H1 (cell line): Measurements from ENCODE around the gene OPN1MW3. TPM values are rescaled to one million over a fixed set of nuclear protein-coding genes. Genes with fewer than 3 reads are reported as not detected.
"Not testable (repeated sequence)": the region's sequence is repeated elsewhere in the genome, so short reads cannot be mapped to it uniquely, and the experiment has no call there.

Source experiments
- CTCF ChIA-PET: fragments of 300-600 bp; sonication (Branson Sonifier 250); formaldehyde crosslinking; loops from one replicate; lab custom pipeline; 2021; ENCODE audit not compliant: partially characterized antibody; lab: Charles Lee
- POLR2A ChIA-PET: fragments of 300-600 bp; sonication (Branson Sonifier 250); formaldehyde crosslinking; loops from one replicate; lab custom pipeline; 2021; ENCODE audit warnings: inconsistent platforms; ENCODE audit not compliant: partially characterized antibody; lab: Charles Lee
- DNase-seq, 2 experiments: peaks; one replicate each; pipeline versions ENCODE4 v3.0.0 to v3.0.0-alpha.2; 2010 to 2022; ENCODE audit warnings: low spot score in 2 of 2, low read depth in 1 of 2, mixed read lengths in 1 of 2
- FAIRE-seq: peaks from 2 replicates; lab custom pipeline; 2011; peaks lifted over from hg19 to GRCh38; lab: Jason Lieb, UNC
- H2AFZ ChIP-seq: 2 replicates; pipeline ENCODE4 v1.8.1; 2012; ENCODE audit warnings: low read length, inconsistent platforms
- H2AK5ac ChIP-seq: 2 replicates; pipeline ENCODE4 v1.6.1; 2013; ENCODE audit warnings: low read depth, low read length
- H2BK120ac ChIP-seq: replicated peaks from 2 replicates; pipeline ENCODE3; 2013; ENCODE audit warnings: low read depth, low read length, inconsistent platforms
- H2BK12ac ChIP-seq: 2 replicates; pipeline ENCODE4 v1.6.1; 2013; ENCODE audit warnings: low read depth, low read length
- H2BK15ac ChIP-seq: 2 replicates; pipeline ENCODE4 v1.6.1; 2013; ENCODE audit warnings: low read length
- H2BK20ac ChIP-seq: 2 replicates; pipeline ENCODE4 v1.6.1; 2013; ENCODE audit warnings: low read length
- H2BK5ac ChIP-seq: 2 replicates; pipeline ENCODE4 v1.6.1; 2013; ENCODE audit warnings: low read depth, low read length
- H3K14ac ChIP-seq: 2 replicates; pipeline ENCODE4 v1.6.1; 2013; ENCODE audit warnings: inconsistent platforms; ENCODE audit not compliant: insufficient read length
- H3K18ac ChIP-seq: 2 replicates; pipeline ENCODE4 v1.6.1; 2013; ENCODE audit warnings: low read length; ENCODE audit errors: extremely low read depth
- H3K23ac ChIP-seq: 2 replicates; pipeline ENCODE4 v1.6.1; 2013; ENCODE audit warnings: inconsistent platforms; ENCODE audit not compliant: insufficient read length
- H3K23me2 ChIP-seq: 2 replicates; pipeline ENCODE4 v1.6.1; 2013; ENCODE audit warnings: low read depth, low read length
- H3K27ac ChIP-seq: 2 replicates; pipeline ENCODE4 v1.6.1; 2011; ENCODE audit warnings: low read depth, low read length, inconsistent platforms
- H3K27me3 ChIP-seq, 4 experiments: replicated peaks in 1 of 4; 1 replicate in 1 of 4; 2 replicates in 3 of 4; pipeline versions ENCODE4 v1.6.1 to v1.8.1; 2011 to 2013; ENCODE audit warnings: low read length in 3 of 4, mild to moderate bottlenecking in 3 of 4, inconsistent platforms in 2 of 4, mixed read lengths in 2 of 4, moderate library complexity in 1 of 4; ENCODE audit not compliant: control insufficient read depth in 3 of 4, insufficient read depth in 3 of 4; ENCODE audit errors: extremely low read depth in 1 of 4
- H3K36me3 ChIP-seq, 4 experiments: 2 replicates each; pipeline versions ENCODE4 v1.6.1 to v1.8.1; 2011 to 2013; ENCODE audit warnings: mild to moderate bottlenecking in 4 of 4, low read length in 3 of 4, moderate library complexity in 2 of 4, control low read depth in 1 of 4, inconsistent platforms in 1 of 4; ENCODE audit not compliant: insufficient read depth in 4 of 4, control insufficient read depth in 2 of 4
- H3K4ac ChIP-seq: replicated peaks from 2 replicates; pipeline ENCODE3; 2013; ENCODE audit warnings: low read length, low read depth, mixed read lengths, inconsistent platforms; ENCODE audit not compliant: insufficient read length
- H3K4me1 ChIP-seq, 4 experiments: replicated peaks in 1 of 4; 1 replicate in 1 of 4; 2 replicates in 3 of 4; pipeline versions ENCODE4 v1.6.1 to v1.8.1; 2011 to 2013; ENCODE audit warnings: low read length in 3 of 4, inconsistent platforms in 2 of 4, mixed read lengths in 1 of 4; ENCODE audit not compliant: insufficient read depth in 4 of 4, control insufficient read depth in 3 of 4
- H3K4me2 ChIP-seq, 2 experiments: 2 replicates each; pipeline versions ENCODE4 v1.6.1 to v1.8.1; 2011 to 2013; ENCODE audit warnings: low read depth in 2 of 2, low read length in 2 of 2, control low read depth in 1 of 2, inconsistent platforms in 1 of 2, mild to moderate bottlenecking in 1 of 2; ENCODE audit not compliant: insufficient read depth in 1 of 2
- H3K4me3 ChIP-seq, 4 experiments: fragments of 200-600, 300-600 bp in 1 of 4; sonication (generic), shearing (Covaris generic), sonication (Bioruptor Twin) in 1 of 4; 2 replicates each; pipeline versions ENCODE4 v1.5.1 to v1.8.1; 2011 to 2016; ENCODE audit warnings: low read length in 4 of 4, low read depth in 3 of 4, control low read depth in 2 of 4, inconsistent platforms in 2 of 4, mild to moderate bottlenecking in 2 of 4, mixed read lengths in 1 of 4, moderate library complexity in 1 of 4; ENCODE audit not compliant: insufficient read depth in 2 of 4; ENCODE audit errors: extremely low read depth in 1 of 4
- H3K56ac ChIP-seq: replicated peaks from 2 replicates; pipeline ENCODE3; 2013; ENCODE audit warnings: low read depth, mild to moderate bottlenecking, mixed read lengths, low read length, inconsistent platforms; ENCODE audit not compliant: insufficient read length
- H3K79me1 ChIP-seq: 2 replicates; pipeline ENCODE4 v1.6.1; 2013; ENCODE audit warnings: low read depth, low read length, control low read depth
- H3K79me2 ChIP-seq, 2 experiments: 2 replicates each; pipeline versions ENCODE4 v1.6.1 to v1.8.1; 2012 to 2013; ENCODE audit warnings: low read length in 2 of 2, mild to moderate bottlenecking in 2 of 2, inconsistent platforms in 1 of 2; ENCODE audit not compliant: insufficient read depth in 2 of 2, control insufficient read depth in 1 of 2
- H3K9ac ChIP-seq, 4 experiments: replicated peaks in 1 of 4; 1 replicate in 1 of 4; 2 replicates in 3 of 4; pipeline versions ENCODE4 v1.6.1 to v1.8.1; 2011 to 2013; ENCODE audit warnings: low read depth in 3 of 4, low read length in 3 of 4, control low read depth in 2 of 4, mild to moderate bottlenecking in 2 of 4, moderate library complexity in 2 of 4, inconsistent platforms in 1 of 4; ENCODE audit errors: extremely low read depth in 1 of 4
- H3K9me3 ChIP-seq, 2 experiments: 2 replicates each; pipeline versions ENCODE4 v1.6.1 to v1.8.1; 2012 to 2013; ENCODE audit warnings: mild to moderate bottlenecking in 2 of 2, moderate library complexity in 2 of 2, control low read depth in 1 of 2, inconsistent platforms in 1 of 2, low read depth in 1 of 2, low read length in 1 of 2, mixed read lengths in 1 of 2; ENCODE audit not compliant: insufficient read depth in 2 of 2
- H4K20me1 ChIP-seq, 2 experiments: replicated peaks in 1 of 2; 2 replicates each; pipeline versions ENCODE3 to v1.8.1; 2011 to 2013; ENCODE audit warnings: inconsistent platforms in 2 of 2, low read length in 2 of 2, mild to moderate bottlenecking in 1 of 2; ENCODE audit not compliant: insufficient read depth in 2 of 2, control insufficient read depth in 1 of 2
- H4K5ac ChIP-seq: 2 replicates; pipeline ENCODE4 v1.6.1; 2013; ENCODE audit warnings: low read length, low read depth, mixed read lengths, inconsistent platforms; ENCODE audit not compliant: insufficient read length
- H4K8ac ChIP-seq: 2 replicates; pipeline ENCODE4 v1.8.0; 2013; ENCODE audit warnings: mild to moderate bottlenecking, moderate library complexity, low read length, inconsistent platforms; ENCODE audit not compliant: insufficient read depth; ENCODE audit errors: extremely low read depth
- H4K91ac ChIP-seq: replicated peaks from 2 replicates; pipeline ENCODE3; 2013; ENCODE audit warnings: low read length, mixed read lengths, inconsistent platforms; ENCODE audit not compliant: insufficient read length
- WGBS, 2 experiments: shearing (Covaris generic) in 1 of 2; methylation state at CpG; one replicate each; pipeline versions ENCODE4 v1.1.6 to v1.1.7; 2013 to 2015; ENCODE audit warnings: low lambda C conversion rate in 2 of 2, mixed read lengths in 2 of 2, inconsistent platforms in 1 of 2, low coverage in 1 of 2, missing lambda C conversion rate in 1 of 2; ENCODE audit not compliant: insufficient replicate concordance in 2 of 2, insufficient coverage in 1 of 2, insufficient read length in 1 of 2; ENCODE audit errors: extremely low coverage in 1 of 2, missing lambda C conversion rate in 1 of 2; 5-methylcytosine and 5-hydroxymethylcytosine counted together
- polyA plus RNA-seq, 7 experiments: library from polyadenylated mRNA; depleted of rRNA in 3 of 7; stranded (reverse) in 5 of 7; unstranded in 2 of 7; fragments of >200 nt in 5 of 7; fragments of 200-250 nt in 2 of 7; gene quantifications; 1 replicate in 5 of 7; 2 replicates in 1 of 7; 4 replicates in 1 of 7; pipeline versions ENCODE4 v1.2.1 to v1.2.3, GENCODE V29; 2011 to 2013; ENCODE audit warnings: missing spikeins in 2 of 7, mixed read lengths in 2 of 7
- total RNA-seq: library from RNA; stranded (reverse); fragmentation: NEBNext Ultra II Directional; extraction: Animal tissue kit (Norgen Biotek cat#: 25700); gene quantifications from 2 replicates; pipeline ENCODE4 v1.2.1, GENCODE V29; 2021

Gene OPN1MW3
- total and polyA plus RNA-seq, 2 of the 8 experiments (the other 6 are each of a cell fraction or from before 2014, with no cell fraction given), result not detected

- H2AFZ ChIP-seq, H3K27ac ChIP-seq, H3K23ac ChIP-seq, H3K56ac ChIP-seq, H3K18ac ChIP-seq, H2BK120ac ChIP-seq, H3K36me3 ChIP-seq, H3K4me3 ChIP-seq, H3K23me2 ChIP-seq, H3K4me1 ChIP-seq, H4K5ac ChIP-seq, H3K79me1 ChIP-seq, DNase-seq, H3K27me3 ChIP-seq, H2BK15ac ChIP-seq, H3K4me2 ChIP-seq, H4K20me1 ChIP-seq, H2AK5ac ChIP-seq, H2BK5ac ChIP-seq, H3K9ac ChIP-seq, CTCF ChIA-PET, H4K91ac ChIP-seq, H2BK20ac ChIP-seq, POLR2A ChIA-PET, H3K9me3 ChIP-seq, H2BK12ac ChIP-seq, H3K79me2 ChIP-seq, H3K4ac ChIP-seq, H3K14ac ChIP-seq, FAIRE-seq, H4K8ac ChIP-seq: not testable (repeated sequence)
- no CpG with 5 or more reads among the region's 3 CpGs for WGBS, 2 experiments
Measured at GRCh38 chrX:154231443-154231842, 25.9 kb upstream of the OPN1MW3 start.

GRCh38 chrX:154233620-154234019 is 23.8 kb upstream of the OPN1MW3 start:
- H2BK5ac ChIP-seq, H4K8ac ChIP-seq, DNase-seq, H3K9me3 ChIP-seq, H3K27me3 ChIP-seq, H2BK20ac ChIP-seq, H4K20me1 ChIP-seq, H3K23me2 ChIP-seq, H3K36me3 ChIP-seq, CTCF ChIA-PET, H2AK5ac ChIP-seq, H2BK12ac ChIP-seq, H3K27ac ChIP-seq, H3K4me3 ChIP-seq, H3K79me2 ChIP-seq, FAIRE-seq, H3K4me1 ChIP-seq, H3K79me1 ChIP-seq, POLR2A ChIA-PET, H3K18ac ChIP-seq, H4K5ac ChIP-seq, H3K14ac ChIP-seq, H2BK120ac ChIP-seq, H3K4me2 ChIP-seq, H3K9ac ChIP-seq, H2BK15ac ChIP-seq, H3K4ac ChIP-seq, H3K56ac ChIP-seq, H3K23ac ChIP-seq, H2AFZ ChIP-seq, H4K91ac ChIP-seq: not testable (repeated sequence)
- WGBS, 2 experiments, result no CpG with 5 or more reads among the region's 16 CpGs
